ENCODE measurements around the gene RBM15B.

Gene RBM15B

DNA sequence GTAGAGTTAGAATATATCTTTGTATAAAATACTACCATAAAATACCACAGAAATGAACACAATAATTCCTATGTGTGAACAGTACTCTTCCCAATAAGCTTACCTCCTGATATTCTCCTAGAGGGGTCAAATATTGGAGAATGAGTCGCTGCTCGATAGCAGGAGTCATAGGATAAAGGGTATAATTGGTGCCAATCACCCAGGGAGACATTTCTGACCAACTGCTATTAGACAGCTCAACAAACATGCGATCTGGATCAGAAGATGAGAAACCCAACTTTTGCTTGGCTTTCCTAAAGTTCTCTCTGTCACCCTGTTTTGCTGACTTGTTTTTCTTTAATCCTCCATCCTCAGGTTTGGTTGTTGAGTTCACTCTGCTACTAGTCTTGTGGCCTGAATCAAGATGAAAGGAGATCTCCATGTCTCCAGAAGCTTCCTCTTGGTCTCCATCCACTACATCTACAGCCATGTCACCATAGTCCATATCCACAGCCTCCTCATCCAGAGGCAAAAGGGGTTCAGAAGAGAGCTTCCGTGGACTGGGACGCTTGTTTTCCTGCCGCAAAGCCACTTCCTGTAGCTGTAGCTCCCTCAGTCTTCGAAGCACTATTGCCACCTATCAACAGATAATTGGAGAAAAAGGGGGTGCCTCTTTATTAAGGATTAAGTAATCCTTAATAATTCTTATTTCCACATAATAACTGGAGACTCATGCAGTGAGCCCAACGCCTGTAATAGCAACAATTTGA lies 50.4 kb downstream of the RBM15B start:
- DNase-seq (ENCODE audit: low read depth) = no peak

DNA sequence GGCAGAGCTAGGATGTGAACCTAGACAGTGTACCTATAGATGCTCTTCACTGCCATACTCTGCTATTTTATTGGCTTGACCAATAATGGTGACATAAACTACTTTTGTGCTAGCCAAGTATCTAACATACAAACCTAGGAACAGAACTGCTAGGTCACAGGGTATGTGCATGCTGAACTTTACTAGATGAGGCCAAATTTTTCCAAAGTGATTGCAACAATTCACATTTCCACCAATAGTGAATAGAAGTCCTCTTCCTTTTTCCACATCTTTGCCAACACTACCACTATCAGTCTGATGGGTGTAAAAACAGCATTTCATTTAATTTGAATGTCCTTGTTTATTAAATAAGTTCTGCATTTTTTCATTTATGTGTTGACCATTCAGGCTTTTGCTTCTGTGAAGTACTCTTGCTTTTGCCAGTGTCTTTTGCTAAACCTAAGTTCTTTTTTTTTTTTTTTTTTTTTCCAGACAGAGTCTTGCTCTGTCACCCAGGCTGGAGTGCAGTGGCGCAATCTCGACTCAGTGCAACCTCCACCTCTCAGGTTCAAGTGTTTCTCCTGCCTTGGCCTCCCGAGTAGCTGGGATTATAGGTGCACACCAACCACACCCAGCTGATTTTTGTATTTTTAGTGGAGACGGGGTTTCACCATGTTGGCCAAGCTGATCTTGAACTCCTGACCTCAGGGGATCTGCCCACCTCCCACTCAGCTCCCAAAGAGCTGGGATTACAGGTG lies 54.6 kb downstream of the RBM15B start:
- no peak for DNase-seq (ENCODE audit: low read depth)

Data from stromal cell of bone marrow (primary cell).